Measurements from ENCODE around the gene NHSL2.

DNA sequence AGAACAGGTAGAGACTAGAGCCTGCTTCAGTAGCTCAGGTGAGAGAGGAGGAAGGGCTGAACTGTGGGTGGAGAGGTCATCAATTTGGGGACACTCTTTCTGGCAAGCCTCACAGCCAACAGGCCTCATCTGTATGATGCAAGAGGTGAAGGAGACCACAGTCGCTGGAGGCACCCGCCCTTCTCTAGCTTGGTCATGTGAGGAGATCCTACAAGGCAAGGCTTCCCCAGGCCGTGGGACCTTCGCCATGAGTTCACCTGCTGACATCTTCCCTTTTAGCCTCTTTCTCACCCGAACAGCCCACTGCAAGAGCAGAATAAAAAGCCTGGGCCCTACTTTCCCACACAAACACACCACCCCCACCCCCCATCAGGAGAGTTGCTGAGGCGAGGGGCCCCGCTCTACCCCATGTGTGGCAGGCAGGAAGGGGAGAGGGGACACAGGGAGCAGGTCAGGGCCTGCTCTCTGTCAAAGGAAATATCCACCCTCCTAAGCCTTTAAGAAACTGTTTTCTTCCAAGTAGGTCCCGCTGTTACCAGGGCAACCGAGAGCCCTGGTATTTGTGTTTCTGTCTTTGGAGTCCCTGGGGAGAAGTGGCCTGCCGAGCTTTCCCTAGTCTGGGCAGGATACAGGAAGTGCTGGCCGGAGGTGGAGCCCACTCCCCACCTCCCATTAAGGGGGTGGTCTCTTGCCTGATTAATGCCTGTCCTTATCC lies 213.0 kb downstream of the NHSL2 start:
- TF ChIP-seq POLR2A (IDR thresholded peaks at IDR 0.05; ENCODE audit: extremely low read depth, insufficient read length) = no peak
- no peak for TF ChIP-seq CTCF (IDR thresholded peaks at IDR 0.05; ENCODE audit: low read depth, low read length)
- no peak for TF ChIP-seq MYC (IDR thresholded peaks at IDR 0.05; ENCODE audit: low read depth, low read length)
- TF ChIP-seq MAX (IDR thresholded peaks at IDR 0.05; ENCODE audit: low read depth, low read length) = no peak

Measured in NB4 (cell line).